Liver (tissue), 2 donors: Measurements from ENCODE around the gene NPNT.

Experiments used
- FOXA1 ChIP-seq: IDR thresholded peaks from 2 replicates; pipeline ENCODE4 v1.6.1; 2016; ENCODE audit warnings: antibody characterized with exemption
- RAD21 ChIP-seq, 2 donors: IDR thresholded peaks; 2 replicates each; pipeline ENCODE4 v1.6.1; 2016; ENCODE audit warnings: antibody characterized with exemption in 2 of 2, mild to moderate bottlenecking in 2 of 2
- RXRA ChIP-seq, 2 donors: IDR thresholded peaks; 2 replicates each; pipeline ENCODE4 v1.6.1; 2017 to 2018; ENCODE audit warnings: antibody characterized with exemption in 2 of 2, mild to moderate bottlenecking in 1 of 2
- donor health status: healthy.

DNA sequence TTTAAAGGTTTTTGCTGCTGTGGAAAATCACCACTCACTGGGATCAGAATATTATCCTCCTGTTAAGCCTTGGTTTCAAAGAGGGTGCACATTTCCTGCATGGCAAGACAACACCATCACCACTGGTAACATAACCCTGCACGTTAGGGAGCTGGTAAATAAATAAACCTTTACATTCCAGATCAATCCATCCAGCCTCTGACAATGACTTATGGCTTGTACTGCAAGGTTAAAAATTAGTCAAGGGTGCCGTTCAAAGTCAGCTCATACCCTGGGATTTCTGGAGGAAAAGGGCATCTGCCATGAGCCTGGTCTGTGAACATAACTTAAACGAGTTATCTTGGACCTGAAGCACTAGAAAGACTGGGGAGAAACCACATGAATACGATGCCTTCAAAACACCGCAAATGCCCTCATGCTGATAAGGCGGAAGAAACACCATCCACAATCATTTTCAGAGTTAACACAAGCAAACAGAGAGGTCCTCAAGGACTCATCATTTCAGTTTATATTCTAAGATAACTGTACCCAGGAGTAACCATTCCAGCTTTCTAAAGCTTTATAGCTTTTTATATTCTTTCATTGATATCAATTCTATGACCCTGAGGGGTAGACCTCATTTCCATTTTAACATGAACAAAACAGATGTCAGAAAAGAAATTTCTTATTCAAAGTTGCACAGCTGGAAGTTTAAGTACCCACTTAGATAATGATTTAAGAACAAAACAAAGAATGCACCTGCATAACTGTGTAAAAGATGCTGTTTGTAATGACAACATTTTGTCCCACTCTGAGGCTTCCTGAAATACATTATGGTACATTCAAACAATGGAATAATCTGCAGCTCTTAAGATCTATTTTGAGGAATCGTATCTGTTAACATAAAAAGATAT is 103.1 kb downstream of the NPNT start:
- no peak for TF ChIP-seq RXRA (IDR thresholded peaks at IDR 0.05)
- no peak for TF ChIP-seq FOXA1
- no peak for TF ChIP-seq RAD21 (IDR thresholded peaks at IDR 0.05)
